Stimulated activated CD4-positive, alpha-beta T cell treated with anti-CD3 and anti-CD28 coated beads, Interleukin-1b, Interleukin-23, amount 100 ng/mL, for 24 hours (primary cell): ENCODE data around the gene CDH13.

ENCODE experiments used
- DNase-seq, 4 experiments: peaks; one replicate each; pipeline ENCODE4 v3.0.0-alpha.2; 2020; ENCODE audit warnings: low read depth in 4 of 4, low spot score in 1 of 4

The CDH13 gene

GRCh38 chr16:83586461-83587200 is 959.9 kb downstream of the CDH13 start:
- DNase-seq = no peak

GRCh38 chr16:83587201-83587600 is 960.4 kb downstream of the CDH13 start:
- DNase-seq = no peak

GRCh38 chr16:83588070-83588469 is 961.3 kb downstream of the CDH13 start:
- no peak for DNase-seq

DNA sequence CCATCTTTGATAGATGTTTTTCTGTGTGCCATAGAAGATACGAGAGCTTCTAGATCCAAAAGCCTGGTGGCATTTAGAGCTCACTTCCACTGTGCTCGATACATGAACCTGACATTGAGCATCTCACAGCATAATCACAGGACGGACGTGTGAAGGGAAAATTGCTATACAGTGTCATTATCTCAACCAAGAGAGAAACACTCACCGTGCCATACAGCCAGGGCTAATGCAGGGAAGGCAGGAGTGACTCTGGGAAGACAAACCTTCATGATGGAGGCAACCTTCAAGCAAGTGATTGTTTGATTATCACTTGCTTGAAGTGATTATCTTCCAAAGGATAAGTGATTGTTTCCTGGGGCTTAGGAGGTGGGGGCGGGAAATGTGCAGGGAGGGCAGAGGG is 962.8 kb downstream of the CDH13 start:
- DNase-seq = no peak

DNA sequence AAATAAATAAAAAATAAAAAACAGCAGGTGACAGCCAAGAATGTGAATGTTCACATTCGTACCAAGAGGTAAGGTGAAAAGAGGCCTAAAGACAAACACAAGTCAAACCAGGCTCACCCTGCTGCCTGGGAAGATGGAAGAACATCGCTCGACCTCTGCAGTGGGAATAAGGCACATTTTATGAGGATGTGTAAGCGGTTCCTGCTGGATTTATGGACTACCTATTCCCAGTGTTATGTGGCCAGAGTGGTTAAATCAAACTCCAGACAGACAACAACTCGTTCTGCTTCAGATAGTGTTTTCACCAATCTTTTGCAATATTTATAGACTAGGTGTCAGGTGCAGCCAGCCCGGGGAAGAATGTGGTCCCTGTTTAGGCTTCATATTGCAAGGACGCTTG is 966.0 kb downstream of the CDH13 start:
- no peak for DNase-seq

DNA sequence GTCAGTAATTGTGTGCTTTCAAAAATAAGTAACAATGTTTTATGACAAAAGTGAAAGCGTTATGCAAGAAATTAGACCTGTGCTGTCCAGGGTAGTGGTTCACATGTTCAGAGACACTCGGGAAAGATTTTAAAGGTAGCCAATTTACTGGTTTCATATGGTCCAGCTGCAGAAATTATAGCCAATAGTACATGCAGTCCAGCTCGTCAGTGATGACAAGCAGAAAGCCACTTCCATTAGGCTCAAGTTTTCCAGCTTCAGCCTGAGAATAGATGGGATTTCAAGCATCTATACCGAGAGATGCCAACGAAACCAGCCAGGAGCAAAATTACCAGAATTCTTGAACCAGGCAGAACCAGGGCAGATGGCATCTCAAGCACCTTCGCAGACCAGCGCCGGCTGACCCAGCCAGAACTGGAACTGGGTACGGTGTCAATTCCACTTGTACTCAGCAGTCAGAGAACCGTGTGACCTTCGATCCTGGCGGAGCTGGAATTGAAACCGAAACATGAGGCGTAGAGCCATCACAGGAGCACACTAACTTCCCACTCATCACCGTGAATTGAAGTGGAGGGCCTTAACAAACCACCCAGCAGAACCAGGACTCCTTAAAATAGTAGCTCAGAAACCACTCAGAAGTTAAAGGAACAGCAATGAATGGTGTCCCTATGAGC is 973.2 kb downstream of the CDH13 start:
- no peak for DNase-seq

DNA sequence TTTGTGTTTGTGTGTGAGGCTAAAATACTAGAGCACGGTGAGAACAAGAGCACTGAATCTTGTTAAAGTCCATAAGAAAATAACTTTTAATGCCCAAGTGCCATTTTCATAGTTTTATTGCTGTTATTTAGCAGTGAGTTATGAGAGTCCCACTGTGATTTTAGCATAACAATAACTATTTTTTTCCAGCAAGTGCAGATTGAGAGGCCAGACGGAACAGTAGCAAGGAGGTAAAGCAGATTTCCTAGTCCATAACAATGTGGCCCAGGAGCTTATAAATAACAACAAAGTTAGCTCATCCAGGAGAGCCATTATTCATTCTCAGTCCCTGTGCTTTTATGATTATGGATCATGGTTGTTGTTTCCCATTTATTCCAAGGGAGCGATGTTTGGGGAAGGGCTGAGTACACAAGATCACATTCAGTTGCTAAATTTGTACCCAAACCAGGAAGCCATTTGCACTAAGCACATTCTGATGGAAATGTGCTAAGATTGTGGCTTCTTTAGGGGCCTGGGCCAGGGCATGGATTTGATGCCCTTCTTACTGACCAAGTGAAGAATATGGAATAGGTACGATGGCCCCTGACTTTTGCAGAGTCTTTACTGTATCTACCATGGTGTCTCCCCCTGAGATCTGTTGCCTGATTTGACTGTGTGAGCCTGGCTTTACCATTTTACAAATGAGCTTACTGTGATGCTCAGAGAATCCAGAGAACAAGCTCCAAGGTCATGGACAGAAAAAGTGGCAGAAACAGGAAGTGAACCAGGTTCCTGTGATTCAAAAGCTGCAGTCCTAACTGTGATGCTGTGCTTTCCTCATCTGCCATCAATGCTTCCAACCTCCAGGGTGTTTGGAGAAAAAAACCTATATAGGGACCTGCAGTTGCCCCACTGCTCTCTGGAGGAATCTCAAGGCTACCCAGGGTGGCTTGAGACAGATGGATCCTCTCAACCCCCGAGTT is 976.3 kb downstream of the CDH13 start:
- no peak for DNase-seq

DNA sequence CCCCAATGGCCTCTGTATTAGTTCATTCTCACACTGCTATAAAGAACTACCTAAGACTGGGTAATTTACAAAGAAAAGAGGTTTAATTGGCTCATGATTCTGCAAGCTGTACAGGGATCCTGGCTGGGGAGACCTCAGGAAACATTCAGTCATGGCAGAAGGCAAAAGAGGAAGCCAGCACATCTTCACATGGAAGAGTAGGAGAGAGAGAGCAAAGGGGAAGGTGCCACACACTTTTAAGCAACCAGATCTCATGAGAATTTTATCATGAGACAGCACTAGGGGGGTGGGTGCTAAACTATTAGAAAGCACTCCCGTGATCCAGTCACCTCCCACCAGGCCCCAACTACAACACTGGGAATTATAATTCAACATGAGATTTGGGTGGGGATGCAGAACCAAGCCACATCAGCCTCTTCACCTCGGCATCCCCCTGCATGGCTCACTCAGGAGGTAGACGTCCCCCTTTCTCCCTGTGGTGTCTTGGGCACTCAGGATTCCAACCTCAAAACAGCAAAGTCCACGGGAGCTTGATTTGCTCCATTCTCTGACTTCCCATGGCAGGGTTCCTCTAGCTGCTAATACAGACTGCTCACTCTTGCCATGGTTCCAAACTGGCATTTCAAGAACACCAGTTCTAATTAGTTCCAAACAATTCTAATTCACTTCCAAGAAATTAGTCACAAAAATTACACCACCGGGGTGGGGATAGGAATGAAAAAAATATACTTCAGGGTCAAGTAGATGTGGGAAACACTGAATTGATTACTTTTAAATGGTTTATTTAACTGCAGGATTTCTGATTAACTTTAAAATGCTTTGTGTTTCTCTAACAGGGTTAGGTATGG is 977.2 kb downstream of the CDH13 start:
- no peak for DNase-seq

- DNase-seq = no peak
These were observed 979.8 kb downstream of the CDH13 start for GRCh38 chr16:83606486-83607030.

DNA sequence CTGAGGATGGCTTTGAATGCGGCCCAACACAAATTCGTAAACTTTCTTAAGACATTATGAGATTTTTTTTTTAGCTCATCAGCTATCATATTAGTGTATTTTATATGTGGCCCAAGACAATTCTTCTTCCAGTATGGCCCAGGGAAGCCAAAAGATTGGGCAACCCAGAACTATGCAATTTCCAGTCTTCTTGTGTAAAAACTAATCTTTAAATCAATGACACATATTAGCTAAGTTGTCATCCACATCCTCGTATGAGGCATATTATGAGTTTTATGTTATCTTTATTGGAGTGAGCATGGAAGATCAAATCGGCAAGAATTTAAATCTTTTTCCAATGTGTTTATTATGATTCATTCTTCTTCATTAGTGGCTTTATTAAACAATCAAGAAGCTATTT is 982.4 kb downstream of the CDH13 start:
- DNase-seq = no peak

GRCh38 chr16:83615141-83615952 is 988.6 kb downstream of the CDH13 start:
- no peak for DNase-seq

- no peak for DNase-seq
These were observed 989.2 kb downstream of the CDH13 start for GRCh38 chr16:83615953-83616350.

- no peak for DNase-seq
These were observed 992.8 kb downstream of the CDH13 start for GRCh38 chr16:83619381-83620150.

DNA sequence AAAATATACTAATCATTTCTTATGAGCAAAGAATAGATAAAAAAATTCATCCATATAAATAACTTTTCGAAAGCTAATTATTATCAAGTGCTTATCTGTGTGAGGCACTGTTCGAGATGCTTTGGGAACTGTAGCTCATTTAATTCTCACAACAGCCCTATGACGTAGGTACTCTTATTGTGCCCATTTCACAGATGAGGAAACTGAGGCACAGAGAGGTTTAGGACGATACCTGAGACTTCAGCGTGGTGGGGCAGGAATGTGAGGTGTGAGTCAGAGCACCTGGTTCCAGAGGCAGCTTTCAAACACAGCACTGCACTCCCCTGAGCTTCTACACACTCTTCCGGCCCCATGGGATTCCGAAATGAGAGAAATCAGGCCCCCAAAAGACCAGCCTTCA is 995.2 kb downstream of the CDH13 start:
- no peak for DNase-seq

DNA sequence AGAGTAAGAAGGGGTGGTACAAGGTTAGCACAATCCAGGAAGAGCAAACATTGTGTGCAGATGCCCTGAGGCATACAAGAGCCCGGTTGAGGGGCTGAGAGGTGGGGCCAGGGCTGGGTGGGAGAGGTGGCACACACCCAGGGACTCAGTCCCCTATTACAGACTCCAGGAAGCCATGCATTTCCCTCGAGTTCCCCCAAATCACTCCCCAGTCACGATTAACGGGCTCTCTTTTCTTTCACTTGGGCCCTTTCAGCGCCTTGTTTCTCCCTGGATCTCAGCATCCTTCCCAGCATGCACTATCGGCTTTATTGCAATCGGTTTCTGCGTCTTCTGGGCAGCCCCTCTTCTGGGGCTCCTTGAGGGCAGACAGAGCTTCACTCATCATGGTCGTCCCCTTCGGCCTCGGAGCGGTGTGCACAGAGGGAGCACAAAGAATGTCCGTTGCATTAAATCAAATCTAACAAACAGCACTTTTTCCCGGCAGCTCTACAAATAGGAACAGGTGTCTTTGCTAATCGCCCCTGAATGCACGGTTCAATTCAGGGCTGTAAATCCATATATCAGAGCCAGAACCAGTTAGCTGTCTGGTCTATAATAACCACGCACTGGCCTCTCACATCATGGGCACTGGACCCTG is 996.4 kb downstream of the CDH13 start:
- no peak for DNase-seq

DNA sequence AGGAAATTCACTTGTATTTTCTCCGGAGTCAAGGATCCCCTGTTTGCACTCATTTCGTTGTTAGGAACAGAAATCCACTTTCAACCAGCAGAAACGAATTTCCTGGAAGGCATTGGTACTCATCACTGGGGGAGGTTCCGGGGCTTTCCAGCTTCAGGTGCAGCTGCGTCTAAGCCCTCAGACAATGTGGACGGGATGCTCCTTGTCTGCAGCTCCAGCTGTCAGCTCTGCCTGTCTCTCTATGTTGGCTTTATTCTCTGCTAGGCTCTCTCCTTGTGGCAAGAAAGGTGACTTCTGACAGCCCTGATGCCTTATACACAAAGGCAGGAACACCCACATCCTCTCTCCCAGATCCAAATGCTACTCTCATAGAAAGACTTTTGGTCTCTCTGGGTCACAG is 997.1 kb downstream of the CDH13 start:
- DNase-seq = no peak

GRCh38 chr16:83624429-83625120 is 997.8 kb downstream of the CDH13 start:
- no peak for DNase-seq

GRCh38 chr16:83626204-83626603 is 999.4 kb downstream of the CDH13 start:
- DNase-seq = no peak
